GM21528 (cell line): Measurements from ENCODE around the gene COG5.
"Not testable (repeated sequence)": the region's sequence is repeated elsewhere in the genome, so short reads cannot be mapped to it uniquely, and the experiment has no call there.

Source experiments
- ATAC-seq: cut with Tn5 transposase; IDR thresholded peaks from one replicate; pipeline ENCODE4 v1.9.1; 2021; ENCODE audit warnings: mild to moderate bottlenecking, moderate library complexity; ENCODE audit not compliant: unreplicated experiment, low FRiP score

The COG5 gene

DNA sequence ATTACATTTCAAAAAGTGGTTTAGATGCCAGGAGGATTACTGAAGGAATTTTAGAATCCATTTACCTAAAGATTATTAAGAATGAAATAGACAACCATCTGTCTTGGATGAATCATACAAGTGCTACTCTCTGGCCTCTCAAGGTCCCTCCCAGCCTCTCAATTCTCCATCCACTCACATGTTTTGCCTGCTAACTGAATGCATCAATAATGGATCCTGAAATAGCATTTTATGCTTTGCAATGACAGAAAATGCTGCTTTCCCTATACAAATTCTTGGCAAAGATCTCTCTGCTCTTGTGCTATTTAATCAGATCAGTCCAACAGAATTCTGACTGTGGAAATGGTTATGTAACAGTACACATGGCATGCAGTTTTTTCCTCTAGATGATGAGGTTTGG is 326.9 kb downstream of the COG5 start:
- ATAC-seq, result no peak

DNA sequence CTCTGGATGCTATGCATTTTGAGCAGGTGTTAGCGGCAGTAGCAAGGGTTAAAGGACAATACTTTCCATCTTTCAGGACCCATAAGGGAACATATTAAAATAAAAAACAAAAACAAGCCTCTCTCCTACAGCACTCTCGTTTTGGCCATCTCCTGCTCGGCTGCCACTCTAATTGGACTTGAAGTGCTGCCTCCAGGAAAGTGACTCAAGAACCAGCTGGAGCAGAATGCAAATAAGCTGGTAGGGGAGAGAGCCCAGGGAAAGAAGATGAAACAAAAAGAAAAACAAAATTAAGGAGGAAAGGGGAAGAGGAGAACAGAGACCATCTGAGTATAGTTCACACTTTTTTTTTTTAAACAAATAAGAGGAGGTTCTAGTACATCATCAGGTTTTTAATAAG is 329.3 kb downstream of the COG5 start:
- ATAC-seq, result no peak

DNA sequence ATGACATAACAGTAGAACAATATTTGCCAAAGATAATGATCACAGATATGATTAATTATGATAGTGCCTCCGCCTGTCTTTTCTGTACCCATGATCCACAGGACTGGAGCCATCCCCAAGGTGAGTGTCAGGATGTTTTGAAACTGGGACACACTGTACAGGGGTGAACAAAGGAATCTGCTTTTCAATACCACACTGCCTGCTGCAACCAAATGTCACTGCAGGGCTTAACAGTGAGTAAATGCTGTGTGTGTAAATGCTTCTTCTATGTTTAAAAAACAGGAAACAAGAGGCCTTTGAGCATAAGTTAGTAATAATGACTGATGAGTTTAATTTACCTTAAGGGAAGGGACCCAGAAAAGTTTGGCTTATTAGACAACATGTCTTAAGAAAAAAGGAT is 329.7 kb downstream of the COG5 start:
- no peak for ATAC-seq

DNA sequence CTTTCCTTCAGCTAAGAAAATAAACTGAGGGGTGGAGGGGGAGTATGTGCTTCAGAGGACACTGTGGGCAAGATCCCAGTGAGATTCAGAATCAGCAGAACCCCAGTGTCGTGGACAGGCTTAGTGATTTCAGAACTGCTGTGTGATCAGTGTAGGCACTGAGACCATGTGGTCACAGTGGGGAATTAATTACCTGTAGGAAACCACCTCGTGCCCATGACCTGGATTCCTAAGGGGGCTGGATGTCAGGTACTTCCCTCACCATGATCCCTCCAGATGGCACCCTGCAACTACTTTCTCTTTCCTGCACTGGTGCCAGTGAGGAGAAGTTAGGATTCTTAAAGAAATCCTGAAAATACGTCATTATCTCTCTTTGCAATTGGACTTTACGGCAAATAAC is 330.5 kb downstream of the COG5 start:
- no peak for ATAC-seq

DNA sequence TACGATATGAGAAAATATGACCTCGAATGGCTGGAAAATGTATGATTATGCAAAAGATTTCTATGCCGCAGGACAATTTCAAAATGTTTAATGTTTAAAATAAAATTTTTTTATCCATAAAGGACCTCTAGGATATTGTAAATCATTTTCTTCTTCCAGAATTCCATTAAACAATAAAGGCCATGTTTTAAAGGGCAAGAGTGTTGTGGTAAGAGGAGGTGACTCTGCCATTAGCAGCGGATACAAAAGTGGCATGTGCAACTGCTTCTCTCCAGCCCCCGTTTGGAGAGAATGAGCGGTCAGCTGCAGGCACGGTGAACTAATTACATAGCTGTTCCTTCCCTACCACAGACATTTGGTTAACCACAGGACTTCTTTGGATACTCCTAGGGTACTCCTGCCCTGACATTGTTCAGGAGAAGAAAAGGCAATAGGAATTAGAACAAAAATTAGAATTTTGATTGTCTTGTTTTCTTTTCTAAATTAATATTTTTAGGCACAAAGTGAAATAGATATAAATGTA is 331.1 kb downstream of the COG5 start:
- ATAC-seq, result no peak

DNA sequence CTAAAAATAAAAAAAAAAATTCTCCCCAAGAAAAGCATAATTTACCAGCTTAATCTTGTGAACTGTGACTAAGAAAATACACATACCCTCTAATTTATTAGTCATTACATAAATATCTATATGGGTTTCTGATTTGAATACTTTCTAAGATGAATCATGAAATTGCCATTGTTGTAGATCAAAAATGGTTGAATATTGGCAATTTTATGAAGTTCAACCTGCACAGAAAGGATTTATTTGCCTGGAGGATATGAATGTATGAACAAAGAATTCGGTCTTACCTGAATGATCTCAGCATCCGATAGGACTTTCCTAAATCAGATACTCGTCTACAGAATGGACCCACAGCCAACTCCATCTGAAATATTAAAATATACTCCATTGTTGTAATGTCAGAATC is 333.4 kb downstream of the COG5 start:
- no peak for ATAC-seq

DNA sequence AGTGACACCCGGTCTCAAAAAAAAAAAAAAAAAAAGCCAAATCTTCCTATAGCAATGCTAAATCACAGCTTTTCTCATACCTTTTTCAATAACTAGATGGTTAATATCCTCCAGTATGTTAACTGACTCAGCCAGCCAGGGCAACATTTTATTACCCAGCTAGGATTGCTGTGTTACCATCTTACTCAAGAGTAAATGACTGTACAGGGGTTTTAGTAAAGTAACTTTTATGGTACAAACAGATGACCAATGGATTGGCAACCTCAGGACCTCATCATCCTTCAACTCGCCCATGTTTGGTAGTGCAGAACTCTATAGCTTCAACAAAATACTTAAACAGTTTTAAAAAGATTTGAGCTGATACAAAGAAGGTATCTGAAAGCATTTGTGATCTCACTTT is 335.4 kb downstream of the COG5 start:
- ATAC-seq, result no peak

DNA sequence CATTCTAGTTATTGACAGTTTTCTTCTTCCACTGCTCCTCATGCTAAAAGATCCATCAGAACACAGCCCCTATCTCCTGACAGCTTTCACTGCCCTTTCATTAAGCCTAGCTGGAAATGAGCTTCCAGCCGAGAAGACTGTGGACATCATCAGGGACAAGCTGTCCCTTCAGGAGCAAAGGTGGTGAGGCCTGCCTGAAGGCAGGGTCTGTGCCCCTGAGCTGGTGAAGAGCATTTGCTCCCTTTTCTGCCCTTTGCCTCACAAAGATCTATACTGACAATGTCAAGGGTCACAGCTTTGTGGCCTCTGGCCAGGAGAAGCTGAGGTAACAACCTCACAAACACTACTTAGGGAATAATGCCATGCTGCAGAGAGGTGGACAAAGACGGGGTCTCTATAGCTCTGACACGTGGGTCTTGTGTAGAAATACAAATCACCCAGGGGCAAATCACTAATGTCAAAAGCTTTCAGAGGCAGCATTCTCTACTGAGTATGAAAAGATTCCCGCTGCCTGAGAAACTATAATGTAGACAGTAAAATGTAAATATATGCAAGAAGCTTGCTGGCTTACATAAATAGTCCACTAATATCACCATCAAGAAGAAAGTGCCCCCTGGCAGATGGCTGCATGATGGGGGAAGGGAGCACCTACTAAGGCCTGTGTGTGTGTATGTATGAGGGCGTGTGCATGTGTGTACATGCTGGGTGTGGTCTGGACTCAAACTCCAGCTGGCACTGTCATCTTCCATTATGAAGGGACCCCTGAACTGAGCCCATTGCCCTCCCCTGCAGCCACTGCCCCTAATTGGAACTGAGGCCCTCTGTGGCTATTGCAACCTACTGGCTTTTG is 339.1 kb downstream of the COG5 start:
- ATAC-seq, result no peak

DNA sequence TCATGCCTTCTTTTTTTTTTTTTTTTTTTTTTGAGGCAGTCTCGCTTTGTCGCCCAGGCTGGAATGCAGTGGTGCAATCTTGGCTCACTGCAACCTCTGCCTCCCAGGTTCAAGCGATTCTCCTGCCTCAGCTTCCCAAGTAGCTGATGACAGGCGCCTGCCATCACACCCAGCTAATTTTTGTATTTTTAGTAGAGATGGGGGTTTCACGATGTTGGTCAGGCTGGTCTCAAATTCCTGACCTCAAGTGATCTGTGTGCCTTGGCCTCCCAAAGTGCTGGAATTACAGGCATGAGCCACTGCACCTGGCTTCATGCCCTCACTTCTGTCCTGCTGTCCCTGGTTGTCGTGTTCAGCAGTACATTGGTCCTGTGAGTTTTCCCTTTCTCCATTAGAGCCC is 342.9 kb downstream of the COG5 start:
- not testable (repeated sequence) for ATAC-seq

DNA sequence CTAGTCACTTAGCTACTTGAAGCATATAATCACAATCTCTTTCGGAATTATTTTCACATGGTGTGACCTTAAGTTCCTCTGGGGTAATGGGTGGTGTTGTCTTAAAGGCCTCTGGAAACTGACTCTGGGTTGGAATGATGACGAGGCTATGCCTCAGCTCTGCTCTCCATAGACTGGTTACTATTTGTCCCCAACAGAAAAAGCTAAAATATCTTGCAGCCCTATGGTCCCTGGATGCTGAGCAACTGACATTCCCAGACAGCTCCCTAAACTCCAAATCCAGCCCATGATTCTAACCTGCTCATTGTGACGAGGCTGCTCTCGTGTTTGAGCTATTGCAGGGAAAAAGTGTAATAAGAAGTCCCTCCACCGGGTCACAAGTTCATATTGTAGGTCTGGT is 343.4 kb downstream of the COG5 start:
- no peak for ATAC-seq

DNA sequence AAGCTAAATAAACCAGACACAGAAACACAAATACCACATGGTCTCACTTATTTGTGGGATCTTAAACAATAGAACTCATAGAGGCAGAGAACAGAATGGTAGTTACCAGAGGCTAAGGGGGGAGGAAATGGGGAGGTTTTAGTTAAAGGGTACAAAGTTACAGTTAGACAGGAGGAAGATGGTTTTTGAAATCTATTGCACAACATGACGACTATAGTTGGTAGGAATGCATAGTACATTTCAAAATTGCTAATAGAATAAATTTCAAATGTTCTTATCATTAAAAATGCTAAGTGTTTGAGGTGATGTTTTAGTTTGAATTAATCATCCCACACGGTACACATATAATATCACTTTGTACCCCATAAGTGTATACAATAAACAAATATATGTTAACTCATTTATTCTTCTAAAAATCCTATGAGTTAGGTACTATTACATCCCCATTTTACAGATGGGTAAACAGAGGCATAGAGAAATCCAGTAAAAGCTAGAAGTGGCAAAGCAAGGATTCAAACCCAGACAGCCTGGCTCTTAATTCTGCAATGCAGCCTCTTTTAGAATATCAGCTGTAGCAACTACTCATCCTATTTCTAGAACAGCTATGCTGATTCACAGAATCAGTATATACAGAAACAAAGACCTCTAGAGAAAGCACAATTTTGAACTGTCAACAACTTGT is 344.0 kb downstream of the COG5 start:
- ATAC-seq, result no peak

DNA sequence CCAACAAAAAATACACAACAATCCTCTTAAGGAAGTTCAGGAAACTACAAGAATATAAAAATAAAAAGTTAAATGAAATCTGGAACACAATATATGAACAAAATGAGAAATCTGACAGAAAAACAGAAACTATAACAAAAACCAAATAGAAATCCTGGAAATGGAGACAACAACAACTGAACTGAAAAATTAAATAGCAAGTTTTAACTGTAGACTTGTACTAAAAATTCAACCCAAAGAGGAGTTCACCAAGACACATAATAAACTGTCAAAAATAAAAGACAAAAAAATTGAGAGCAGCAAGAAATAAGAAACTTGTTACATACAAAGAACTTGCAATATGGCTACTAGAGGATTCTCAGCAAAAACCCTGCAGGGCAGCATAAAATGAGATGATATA is 349.8 kb downstream of the COG5 start:
- no peak for ATAC-seq

DNA sequence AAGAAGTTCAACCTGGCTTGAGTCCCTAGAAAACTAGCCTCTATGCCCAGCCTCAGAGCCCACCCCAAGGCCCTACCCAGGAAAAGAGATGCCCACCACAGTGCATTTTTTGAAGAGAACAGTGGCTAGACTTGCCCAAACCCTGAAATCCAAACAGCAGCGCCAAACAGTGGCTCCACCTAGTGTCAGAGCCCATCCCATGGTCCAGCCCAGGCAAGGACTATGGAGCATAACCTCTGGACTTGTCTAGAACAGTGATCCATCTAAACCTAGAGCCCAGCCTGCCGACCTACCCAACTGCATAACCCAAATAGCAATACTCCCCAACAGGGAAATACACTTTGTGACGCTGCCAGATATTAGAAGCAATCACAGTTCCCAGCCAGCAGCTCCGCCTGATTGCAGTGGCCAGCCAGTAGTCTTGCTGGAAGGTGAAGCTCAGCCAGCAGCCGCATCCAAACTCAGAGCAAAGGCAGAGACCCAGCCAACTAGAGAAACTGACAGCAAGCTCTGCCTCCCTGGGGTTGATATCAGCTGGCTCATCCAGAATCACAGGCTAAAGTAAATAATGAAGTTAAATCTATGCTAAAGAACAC is 350.4 kb downstream of the COG5 start:
- no peak for ATAC-seq

DNA sequence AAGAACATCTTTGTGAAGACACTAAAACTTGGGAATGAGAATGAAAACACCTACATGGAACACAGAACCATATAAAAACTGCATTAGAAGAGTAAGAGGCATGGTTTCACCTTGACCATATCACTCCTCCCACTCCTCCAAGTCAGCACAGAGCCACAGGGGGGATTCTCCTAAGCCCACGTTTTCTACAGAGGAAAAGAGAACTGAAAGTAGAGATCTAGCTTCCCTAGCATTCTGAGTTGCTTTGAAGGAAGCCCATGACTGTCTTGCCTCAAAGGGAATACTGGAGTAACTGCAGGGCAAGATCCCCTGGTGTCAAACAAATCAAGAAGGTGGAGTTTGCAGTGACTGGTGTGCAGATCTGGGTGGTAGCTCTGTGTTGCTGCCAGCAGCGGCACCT is 351.0 kb downstream of the COG5 start:
- ATAC-seq, result no peak

DNA sequence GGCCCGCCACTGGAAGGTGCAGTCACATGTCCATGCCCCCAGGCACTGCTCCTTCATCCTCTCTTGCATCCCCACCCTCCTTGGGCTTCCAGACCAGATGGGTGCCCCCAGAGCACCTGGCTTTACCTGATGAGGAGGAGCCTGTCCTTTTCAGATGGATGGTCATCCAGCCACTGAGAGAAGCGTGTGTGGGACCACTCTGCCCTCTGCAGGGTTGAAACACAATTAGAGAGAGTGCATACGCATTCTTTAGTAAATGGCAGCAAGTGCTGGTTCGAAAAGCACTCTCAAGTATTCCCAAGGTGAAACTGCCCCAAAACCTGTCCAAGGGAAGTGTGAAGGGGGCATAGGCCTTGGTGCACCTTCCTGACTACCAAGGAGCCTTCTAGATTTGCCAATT is 353.3 kb downstream of the COG5 start:
- no peak for ATAC-seq

DNA sequence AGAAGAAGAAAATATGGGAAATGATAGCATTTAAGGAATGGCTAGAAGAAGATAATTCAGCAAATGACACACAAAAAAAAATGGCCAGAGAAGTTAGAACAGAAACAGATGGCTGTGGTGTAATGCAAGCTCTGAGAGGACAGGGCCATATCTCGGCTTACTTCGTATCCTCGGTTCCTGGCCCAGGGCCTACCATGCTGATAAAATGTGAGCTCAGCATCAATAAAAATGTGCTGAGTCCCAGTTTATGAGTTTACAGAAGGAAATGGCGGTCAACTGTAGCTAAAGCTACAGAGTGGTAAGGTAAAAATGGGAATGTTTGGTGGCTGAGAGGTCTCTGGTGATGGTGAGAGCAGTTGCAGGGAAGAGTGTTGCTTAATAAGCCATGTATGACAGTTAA is 354.2 kb downstream of the COG5 start:
- ATAC-seq, result no peak

DNA sequence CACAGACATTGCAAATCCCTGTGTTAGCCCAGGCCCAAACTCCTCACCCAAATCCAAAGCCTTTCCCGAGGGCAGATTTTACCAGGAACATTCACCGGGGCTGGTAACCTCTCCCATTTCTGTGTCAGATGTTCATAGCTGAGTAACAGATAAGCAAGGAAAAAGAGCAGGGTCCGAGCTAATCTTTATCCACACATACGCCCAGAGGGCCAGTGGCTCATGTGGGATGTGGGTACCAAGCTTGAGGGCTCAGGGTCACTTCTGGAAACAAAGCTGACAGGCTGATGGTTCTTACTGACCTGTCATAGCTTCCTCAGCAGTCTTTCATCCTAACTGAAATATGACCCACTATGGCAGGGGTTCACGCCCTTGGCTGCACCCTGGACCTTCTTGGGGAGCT is 355.2 kb downstream of the COG5 start:
- ATAC-seq, result no peak

DNA sequence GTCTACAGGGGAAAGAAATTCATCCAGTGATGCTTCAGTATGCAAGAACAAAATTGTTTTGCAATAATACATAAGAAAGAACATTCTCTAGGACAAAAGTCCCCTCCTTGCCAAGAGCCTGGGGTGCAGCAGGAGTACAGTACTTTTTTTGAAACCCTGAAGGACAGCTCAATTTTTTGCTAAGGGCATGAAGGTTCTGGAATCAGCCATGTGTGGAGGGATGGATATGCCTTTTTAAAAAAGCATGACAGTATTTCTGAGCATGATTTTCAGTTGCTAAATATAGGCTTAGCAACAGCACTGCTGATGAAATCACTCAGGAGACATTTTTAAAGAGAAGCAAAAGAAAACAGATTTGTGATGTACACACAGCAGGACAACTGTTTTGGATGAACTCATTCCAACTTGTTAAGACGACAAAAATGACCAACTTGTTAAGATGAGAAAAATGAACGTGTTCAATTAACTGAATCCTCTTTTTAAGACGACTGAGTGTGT is 355.6 kb downstream of the COG5 start:
- ATAC-seq, result no peak

DNA sequence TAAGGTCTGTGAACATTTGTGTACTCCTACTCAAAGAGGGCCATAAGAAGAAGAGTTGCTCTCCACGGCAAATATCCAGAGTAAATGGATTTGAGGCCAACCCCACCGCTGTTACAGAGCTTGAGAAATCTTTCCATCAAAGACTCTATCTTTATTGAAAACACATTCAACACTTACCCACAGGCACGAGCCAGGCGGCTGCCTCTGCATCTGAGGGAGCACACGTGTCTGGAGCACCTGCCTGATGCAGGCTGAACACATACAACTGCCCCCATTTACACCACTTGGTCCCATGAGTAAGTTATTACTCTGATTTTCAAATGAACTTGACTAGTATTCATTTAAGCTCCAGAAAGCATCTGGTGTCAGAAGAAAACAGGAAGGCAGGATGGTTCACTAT is 356.3 kb downstream of the COG5 start:
- ATAC-seq, result no peak

DNA sequence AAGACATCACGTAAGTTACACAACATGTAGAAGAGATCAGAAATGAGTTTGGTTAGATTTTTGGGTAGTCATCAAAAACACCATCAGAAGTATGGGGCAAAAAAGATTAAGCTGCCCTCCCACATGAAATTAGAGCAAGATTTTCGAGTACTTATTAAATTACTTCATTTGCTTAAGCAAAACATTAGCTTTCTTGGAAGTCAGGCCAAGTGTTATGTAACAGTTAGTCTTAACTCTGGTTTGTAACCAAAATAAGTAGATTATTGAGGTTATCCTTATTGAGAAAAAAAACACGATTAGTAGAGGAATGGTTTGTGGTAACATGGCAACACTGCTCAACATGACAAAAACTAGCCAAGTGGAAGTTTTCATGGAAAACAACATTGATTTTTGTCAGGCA is 357.0 kb downstream of the COG5 start:
- ATAC-seq, result no peak

DNA sequence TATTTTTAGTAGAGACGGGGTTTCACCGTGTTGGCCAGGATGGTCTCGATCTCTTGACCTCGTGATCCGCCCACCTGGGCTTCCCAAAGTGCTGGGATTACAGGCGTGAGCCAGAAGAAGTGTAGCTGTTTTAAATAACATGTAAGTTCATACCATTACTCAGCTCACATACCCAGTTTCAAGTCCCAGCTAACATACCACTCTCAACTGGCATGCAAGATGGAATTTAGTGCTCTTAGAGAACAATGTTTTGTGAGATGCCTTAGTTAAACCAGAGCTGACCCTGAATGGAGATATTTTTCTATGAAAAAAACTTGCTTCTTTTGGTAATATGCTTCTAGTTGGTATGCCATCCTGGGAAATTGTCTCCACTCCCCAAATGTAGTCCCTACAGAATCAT is 357.6 kb downstream of the COG5 start:
- ATAC-seq, result no peak
